H9 (cell line): ENCODE results near the gene LAMA3. TPM values are rescaled to one million over a fixed set of nuclear protein-coding genes. Genes with fewer than 3 reads are reported as not detected.

Experiments
- DNase-seq: peaks from one replicate; pipeline ENCODE4 v3.0.0-alpha.2; 2017
- H2AFZ ChIP-seq: one replicate; pipeline ENCODE4 v1.6.1; 2013; ENCODE audit warnings: mild to moderate bottlenecking, low read length, control low read depth, moderate library complexity
- H2AK5ac ChIP-seq: 2 replicates; pipeline ENCODE4 v1.6.1; 2013; ENCODE audit warnings: low read length, control low read depth, mixed read lengths; ENCODE audit not compliant: insufficient read length
- H2BK120ac ChIP-seq: one replicate; pipeline ENCODE4 v1.6.1; 2013; ENCODE audit warnings: low read depth, mild to moderate bottlenecking, low read length, control low read depth, inconsistent platforms; ENCODE audit not compliant: poor library complexity, severe bottlenecking
- H2BK12ac ChIP-seq: 2 replicates; pipeline ENCODE4 v1.6.1; 2013; ENCODE audit warnings: low read length, control low read depth, mixed read lengths, low read depth; ENCODE audit not compliant: insufficient read length
- H2BK15ac ChIP-seq: 2 replicates; pipeline ENCODE4 v1.6.1; 2013; ENCODE audit warnings: low read depth, low read length, control low read depth
- H2BK20ac ChIP-seq: one replicate; pipeline ENCODE4 v1.6.1; 2013; ENCODE audit warnings: low read depth, mild to moderate bottlenecking, low read length, control low read depth, inconsistent platforms; ENCODE audit not compliant: poor library complexity, severe bottlenecking
- H2BK5ac ChIP-seq: 2 replicates; pipeline ENCODE4 v1.6.1; 2013; ENCODE audit warnings: low read length, control low read depth, mixed read lengths; ENCODE audit not compliant: insufficient read length
- H3K14ac ChIP-seq: 2 replicates; pipeline ENCODE4 v1.6.1; 2013; ENCODE audit warnings: low read length, control low read depth; ENCODE audit not compliant: insufficient read depth
- H3K18ac ChIP-seq: 2 replicates; pipeline ENCODE4 v1.6.1; 2013; ENCODE audit warnings: low read depth, mild to moderate bottlenecking, mixed read lengths, low read length, control low read depth; ENCODE audit not compliant: insufficient read length
- H3K23ac ChIP-seq: 2 replicates; pipeline ENCODE4 v1.6.1; 2013; ENCODE audit warnings: low read length, control low read depth, mixed read lengths, low read depth; ENCODE audit not compliant: insufficient read length
- H3K23me2 ChIP-seq: 2 replicates; pipeline ENCODE4 v1.6.1; 2013; ENCODE audit warnings: low read depth, mild to moderate bottlenecking, mixed read lengths, low read length, control low read depth; ENCODE audit not compliant: insufficient read length, poor library complexity, severe bottlenecking
- H3K27ac ChIP-seq: 2 replicates; pipeline ENCODE4 v1.5.1; 2013; ENCODE audit warnings: low read length, control low read depth, mixed read lengths, low read depth; ENCODE audit not compliant: insufficient read length
- H3K27me3 ChIP-seq: 2 replicates; pipeline ENCODE4 v1.6.1; 2013; ENCODE audit warnings: low read length, control low read depth, inconsistent platforms; ENCODE audit not compliant: insufficient read depth
- H3K4ac ChIP-seq: 2 replicates; pipeline ENCODE4 v1.6.1; 2013; ENCODE audit warnings: low read depth, mild to moderate bottlenecking, control low read depth, inconsistent platforms, low read length, moderate library complexity
- H3K4me1 ChIP-seq: 2 replicates; pipeline ENCODE4 v1.6.1; 2013; ENCODE audit warnings: low read length, control low read depth, inconsistent platforms; ENCODE audit not compliant: insufficient read depth
- H3K4me2 ChIP-seq: 2 replicates; pipeline ENCODE4 v1.6.1; 2013; ENCODE audit warnings: low read length, control low read depth, mixed read lengths; ENCODE audit not compliant: insufficient read length, insufficient read depth
- H3K56ac ChIP-seq: 2 replicates; pipeline ENCODE4 v1.6.1; 2013; ENCODE audit warnings: low read depth, mild to moderate bottlenecking, mixed read lengths, low read length, control low read depth; ENCODE audit not compliant: insufficient read length
- H3K79me1 ChIP-seq: 2 replicates; pipeline ENCODE4 v1.6.1; 2013; ENCODE audit warnings: low read depth, mild to moderate bottlenecking, moderate library complexity, low read length, control low read depth, inconsistent platforms; ENCODE audit not compliant: insufficient read depth, poor library complexity, severe bottlenecking
- H3K79me2 ChIP-seq: 2 replicates; pipeline ENCODE4 v1.6.1; 2013; ENCODE audit warnings: low read length, control low read depth, inconsistent platforms; ENCODE audit not compliant: insufficient read depth
- H3K9ac ChIP-seq: 2 replicates; pipeline ENCODE4 v1.6.1; 2013; ENCODE audit warnings: low read length, control low read depth, mixed read lengths; ENCODE audit not compliant: insufficient read length; ENCODE audit errors: extremely low read depth
- H3K9me3 ChIP-seq: one replicate; pipeline ENCODE4 v1.6.1; 2013; ENCODE audit warnings: low read depth, low read length, inconsistent platforms; ENCODE audit not compliant: control insufficient read depth
- H3T11ph ChIP-seq: one replicate; pipeline ENCODE4 v1.6.1; 2013; ENCODE audit warnings: mild to moderate bottlenecking, low read length, control low read depth, inconsistent platforms
- H4K20me1 ChIP-seq: one replicate; pipeline ENCODE4 v1.6.1; 2013; ENCODE audit not compliant: control insufficient read depth, insufficient read length, insufficient read depth
- H4K5ac ChIP-seq: 2 replicates; pipeline ENCODE4 v1.6.1; 2013; ENCODE audit warnings: low read depth, mild to moderate bottlenecking, mixed read lengths, low read length, control low read depth; ENCODE audit not compliant: insufficient read length
- H4K8ac ChIP-seq: replicated peaks from 2 replicates; pipeline ENCODE4 v1.6.1; 2013; ENCODE audit warnings: low read length, control low read depth, mixed read lengths, low read depth; ENCODE audit not compliant: insufficient read length
- H4K91ac ChIP-seq: 2 replicates; pipeline ENCODE4 v1.6.1; 2013; ENCODE audit warnings: low read depth, mild to moderate bottlenecking, moderate library complexity, mixed read lengths, low read length, control low read depth; ENCODE audit not compliant: insufficient read length
- H3K27ac Mint-ChIP-seq, 3 experiments: 2 replicates in 2 of 3; 3 replicates in 1 of 3; pipeline ENCODE4 v1.8.0; 2020 to 2021; ENCODE audit warnings: mixed read lengths in 3 of 3, mild to moderate bottlenecking in 1 of 3, moderate library complexity in 1 of 3
- H3K27me3 Mint-ChIP-seq: 2 replicates; pipeline ENCODE4 v1.8.0; 2021; ENCODE audit warnings: low read depth, mild to moderate bottlenecking, moderate library complexity, mixed read lengths
- H3K36me3 Mint-ChIP-seq, 3 experiments: 2 replicates in 2 of 3; 3 replicates in 1 of 3; pipeline ENCODE4 v1.8.0; 2020 to 2021; ENCODE audit warnings: low read depth in 3 of 3, mixed read lengths in 3 of 3; ENCODE audit not compliant: insufficient read depth in 1 of 3
- H3K4me1 Mint-ChIP-seq, 2 experiments: 2 replicates each; pipeline ENCODE4 v1.8.0; 2020; ENCODE audit warnings: mixed read lengths in 2 of 2
- H3K4me3 Mint-ChIP-seq, 2 experiments: 2 replicates in 1 of 2; 3 replicates in 1 of 2; pipeline ENCODE4 v1.8.0; 2020 to 2021; ENCODE audit warnings: mild to moderate bottlenecking in 2 of 2, mixed read lengths in 2 of 2, moderate library complexity in 1 of 2
- H3K9me3 Mint-ChIP-seq, 2 experiments: 2 replicates in 1 of 2; 3 replicates in 1 of 2; pipeline ENCODE4 v1.8.0; 2020; ENCODE audit warnings: mild to moderate bottlenecking in 2 of 2, mixed read lengths in 2 of 2, moderate library complexity in 1 of 2
- WGBS: extraction: QIAGEN DNeasy Blood & Tissue Kit; methylation state at CpG from one replicate; pipeline ENCODE4 v1.1.7; 2013; ENCODE audit warnings: missing lambda C conversion rate, low lambda C conversion rate, mixed read lengths; ENCODE audit not compliant: insufficient read length; ENCODE audit errors: extremely low coverage; 5-methylcytosine and 5-hydroxymethylcytosine counted together
- total RNA-seq: library from RNA; stranded (reverse); gene quantifications from 2 replicates; pipeline ENCODE4 v1.2.1, GENCODE V29; 2021
- TF ChIP-seq, protein P1 (sequence below): fragments of 200-600 bp; sonication (generic); conservative IDR thresholded peaks from 3 replicates; pipeline ENCODE4 v1.8.0; 2021; ENCODE audit warnings: antibody characterized with exemption, mild to moderate bottlenecking

Gene LAMA3
- total RNA-seq, 1 experiment from 2014 or later: 0.33 TPM

DNA sequence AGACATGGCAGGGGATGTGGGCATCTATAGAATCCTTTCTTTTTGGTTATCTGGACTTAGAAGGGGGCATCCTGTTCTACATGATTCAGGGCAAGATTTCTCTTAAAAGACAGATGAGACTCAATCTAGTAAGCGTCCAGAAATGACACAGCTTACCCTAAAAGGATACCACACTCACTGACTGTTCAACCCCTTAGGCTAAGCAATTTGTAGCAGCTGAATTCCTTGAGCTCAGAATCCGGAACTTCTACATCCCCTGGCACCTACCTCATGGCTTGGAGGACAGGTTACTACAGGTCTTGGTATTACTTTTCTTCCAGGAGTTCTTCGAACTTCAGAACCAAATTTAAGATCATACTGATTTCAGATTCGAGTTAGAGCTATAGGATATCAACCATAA is 138.4 kb downstream of the LAMA3 start:
- Histone ChIP-seq H2AFZ (no peak overlapping the region), H3T11ph (no peak overlapping the region), H3K27me3 (no peaks in the 10 kb centered on the region), H3K9me3 (no peaks in the 10 kb centered on the region), H2BK120ac (no peak overlapping the region), H4K20me1 (no peaks in the 10 kb centered on the region), H3K4me1 (no peaks in the 10 kb centered on the region), H2BK5ac (no peak overlapping the region), H4K5ac (no peak overlapping the region), H2BK12ac (no peak overlapping the region), H2AK5ac (no peak overlapping the region), H3K23me2 (no peaks in the 10 kb centered on the region), H3K79me1 (no peaks in the 10 kb centered on the region), H3K4me2 (no peak overlapping the region), H3K18ac (no peak overlapping the region), H3K4ac (no peak overlapping the region), H4K91ac (no peak overlapping the region), H2BK15ac (no peak overlapping the region), H2BK20ac (no peak overlapping the region), H3K14ac (no peak overlapping the region), H3K9ac (no peak overlapping the region), H3K56ac (no peak overlapping the region), H3K23ac (no peak overlapping the region), H4K8ac (no peak overlapping the region), H3K79me2 (no peaks in the 10 kb centered on the region), H3K27ac (no peak overlapping the region)
- H3K4me1 Mint-ChIP-seq: peaks cover 7 to 9% of the 10 kb centered on the region in 2 experiments
- H3K27ac Mint-ChIP-seq: no peak overlapping the region; a peak in 1 of 7 replicates
- no peak for DNase-seq
- no peak overlapping the region for H3K4me3 Mint-ChIP-seq
- TF ChIP-seq, protein P1, sequence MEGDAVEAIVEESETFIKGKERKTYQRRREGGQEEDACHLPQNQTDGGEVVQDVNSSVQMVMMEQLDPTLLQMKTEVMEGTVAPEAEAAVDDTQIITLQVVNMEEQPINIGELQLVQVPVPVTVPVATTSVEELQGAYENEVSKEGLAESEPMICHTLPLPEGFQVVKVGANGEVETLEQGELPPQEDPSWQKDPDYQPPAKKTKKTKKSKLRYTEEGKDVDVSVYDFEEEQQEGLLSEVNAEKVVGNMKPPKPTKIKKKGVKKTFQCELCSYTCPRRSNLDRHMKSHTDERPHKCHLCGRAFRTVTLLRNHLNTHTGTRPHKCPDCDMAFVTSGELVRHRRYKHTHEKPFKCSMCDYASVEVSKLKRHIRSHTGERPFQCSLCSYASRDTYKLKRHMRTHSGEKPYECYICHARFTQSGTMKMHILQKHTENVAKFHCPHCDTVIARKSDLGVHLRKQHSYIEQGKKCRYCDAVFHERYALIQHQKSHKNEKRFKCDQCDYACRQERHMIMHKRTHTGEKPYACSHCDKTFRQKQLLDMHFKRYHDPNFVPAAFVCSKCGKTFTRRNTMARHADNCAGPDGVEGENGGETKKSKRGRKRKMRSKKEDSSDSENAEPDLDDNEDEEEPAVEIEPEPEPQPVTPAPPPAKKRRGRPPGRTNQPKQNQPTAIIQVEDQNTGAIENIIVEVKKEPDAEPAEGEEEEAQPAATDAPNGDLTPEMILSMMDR: no peak
- no peaks in the 10 kb centered on the region for H3K36me3 Mint-ChIP-seq
- H3K9me3 Mint-ChIP-seq: no peaks in the 10 kb centered on the region
- no CpG with 5 or more reads among the region's 4 CpGs for WGBS
- no peaks in the 10 kb centered on the region for H3K27me3 Mint-ChIP-seq
